Fibroblast of lung (primary cell): Measurements from ENCODE around the gene SLC2A4RG. TPM values are rescaled to one million over a fixed set of nuclear protein-coding genes. Genes with fewer than 3 reads are reported as not detected.

Experiments used
- DNase-seq, 2 donors: peaks; one replicate each; pipeline versions ENCODE4 v3.0.0 to v3.0.0-alpha.2; 2010; ENCODE audit warnings: low read depth in 2 of 2
- H2AFZ ChIP-seq: 2 replicates; pipeline ENCODE4 v1.5.1; 2012; ENCODE audit warnings: low read length, control low read depth, inconsistent platforms
- H3K27ac ChIP-seq: 2 replicates; pipeline ENCODE4 v1.5.1; 2011; ENCODE audit warnings: low read length, control low read depth; ENCODE audit not compliant: insufficient read depth
- H3K27me3 ChIP-seq: 2 replicates; pipeline ENCODE4 v1.5.1; 2011; ENCODE audit warnings: mild to moderate bottlenecking, low read length; ENCODE audit not compliant: control insufficient read depth, insufficient read depth
- H3K36me3 ChIP-seq: 2 replicates; pipeline ENCODE4 v1.5.1; 2011; ENCODE audit warnings: low read length; ENCODE audit not compliant: control insufficient read depth, insufficient read depth
- H3K4me1 ChIP-seq: 2 replicates; pipeline ENCODE4 v1.5.1; 2011; ENCODE audit warnings: low read length; ENCODE audit not compliant: control insufficient read depth, insufficient read depth; ENCODE audit errors: extremely low read depth
- H3K4me2 ChIP-seq: 2 replicates; pipeline ENCODE4 v1.5.1; 2011; ENCODE audit warnings: low read length, control low read depth; ENCODE audit not compliant: insufficient read depth; ENCODE audit errors: extremely low read depth
- H3K4me3 ChIP-seq, 4 experiments: fragments of 200-600 bp in 1 of 4; sonication (generic) in 1 of 4; replicated peaks in 1 of 4; 2 replicates each; pipeline ENCODE4 v1.5.1; 2011 to 2016; ENCODE audit warnings: low read length in 4 of 4, low read depth in 3 of 4, mild to moderate bottlenecking in 3 of 4, control low read depth in 2 of 4, inconsistent platforms in 1 of 4, mixed read lengths in 1 of 4; ENCODE audit not compliant: insufficient read depth in 1 of 4; ENCODE audit errors: control extremely low read depth in 1 of 4
- H3K79me2 ChIP-seq: 2 replicates; pipeline ENCODE4 v1.5.1; 2012; ENCODE audit warnings: mild to moderate bottlenecking, low read length, inconsistent platforms; ENCODE audit not compliant: control insufficient read depth, insufficient read depth
- H3K9ac ChIP-seq: 2 replicates; pipeline ENCODE4 v1.5.1; 2011; ENCODE audit warnings: mild to moderate bottlenecking, low read length, control low read depth; ENCODE audit not compliant: insufficient read depth
- H3K9me3 ChIP-seq: 2 replicates; pipeline ENCODE4 v1.5.1; 2012; ENCODE audit warnings: low read depth, low read length; ENCODE audit not compliant: control insufficient read depth, insufficient read depth
- H4K20me1 ChIP-seq: 2 replicates; pipeline ENCODE4 v1.5.1; 2011; ENCODE audit warnings: low read length; ENCODE audit not compliant: control insufficient read depth, insufficient read depth; ENCODE audit errors: extremely low read depth
- EZH2 ChIP-seq: IDR thresholded peaks from 2 replicates; pipeline ENCODE4 v1.5.1; 2012; ENCODE audit warnings: low read length, control low read depth, mild to moderate bottlenecking; ENCODE audit errors: missing control alignments
- polyA plus RNA-seq, 2 donors: library from polyadenylated mRNA; depleted of rRNA in 1 of 2; stranded (reverse) in 1 of 2; unstranded in 1 of 2; fragments of >200 nt; gene quantifications; 2 replicates each; pipeline ENCODE4 v1.2.1, GENCODE V29; 2011 to 2012; ENCODE audit warnings: missing spikeins in 1 of 2
- total RNA-seq: library from RNA; depleted of rRNA; stranded (reverse); fragments of >200 nt; gene quantifications from 2 replicates; pipeline ENCODE4 v1.2.1, GENCODE V29; 2014
- TF ChIP-seq, protein P1 (sequence below), 2 donors: IDR thresholded peaks in 1 of 2; conservative IDR thresholded peaks in 1 of 2; 1 replicate in 1 of 2; 2 replicates in 1 of 2; pipeline ENCODE4 v1.5.1; 2011 to 2012; ENCODE audit warnings: low read length in 2 of 2, control low read depth in 1 of 2, inconsistent platforms in 1 of 2, low read depth in 1 of 2, mild to moderate bottlenecking in 1 of 2

Gene SLC2A4RG
- total and polyA plus RNA-seq, 2 donors (not counting 1 experiment from before 2014, with no cell fraction given): 17.5 to 30.6 TPM

- Histone ChIP-seq H3K4me2 (no peak overlapping the region), H2AFZ (no peak overlapping the region), H3K79me2 (no peaks in the 10 kb centered on the region), H3K36me3 (peaks cover 29% of the 10 kb centered on the region), H3K9ac (no peak overlapping the region), H3K9me3 (no peaks in the 10 kb centered on the region), H3K27ac (no peak overlapping the region), H3K4me3 (no peak overlapping the region), H3K4me1 (peaks cover 20% of the 10 kb centered on the region), H4K20me1 (no peaks in the 10 kb centered on the region), H3K27me3 (no peaks in the 10 kb centered on the region)
- TF ChIP-seq EZH2: no peak
- TF ChIP-seq, protein P1, sequence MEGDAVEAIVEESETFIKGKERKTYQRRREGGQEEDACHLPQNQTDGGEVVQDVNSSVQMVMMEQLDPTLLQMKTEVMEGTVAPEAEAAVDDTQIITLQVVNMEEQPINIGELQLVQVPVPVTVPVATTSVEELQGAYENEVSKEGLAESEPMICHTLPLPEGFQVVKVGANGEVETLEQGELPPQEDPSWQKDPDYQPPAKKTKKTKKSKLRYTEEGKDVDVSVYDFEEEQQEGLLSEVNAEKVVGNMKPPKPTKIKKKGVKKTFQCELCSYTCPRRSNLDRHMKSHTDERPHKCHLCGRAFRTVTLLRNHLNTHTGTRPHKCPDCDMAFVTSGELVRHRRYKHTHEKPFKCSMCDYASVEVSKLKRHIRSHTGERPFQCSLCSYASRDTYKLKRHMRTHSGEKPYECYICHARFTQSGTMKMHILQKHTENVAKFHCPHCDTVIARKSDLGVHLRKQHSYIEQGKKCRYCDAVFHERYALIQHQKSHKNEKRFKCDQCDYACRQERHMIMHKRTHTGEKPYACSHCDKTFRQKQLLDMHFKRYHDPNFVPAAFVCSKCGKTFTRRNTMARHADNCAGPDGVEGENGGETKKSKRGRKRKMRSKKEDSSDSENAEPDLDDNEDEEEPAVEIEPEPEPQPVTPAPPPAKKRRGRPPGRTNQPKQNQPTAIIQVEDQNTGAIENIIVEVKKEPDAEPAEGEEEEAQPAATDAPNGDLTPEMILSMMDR (conservative IDR thresholded peaks at IDR 0.05 in 1 of 2, IDR thresholded peaks at IDR 0.05 in 1 of 2; ENCODE audit: low read depth in 1 of 2, low read length in 2 of 2): no peak
- DNase-seq: no peak
Measured at GRCh38 chr20:63690898-63691710, 48.5 kb upstream of the SLC2A4RG start.

- Histone ChIP-seq H3K36me3 (peaks cover 31% of the 10 kb centered on the region), H3K9me3 (no peaks in the 10 kb centered on the region), H3K9ac (no peak overlapping the region), H4K20me1 (no peaks in the 10 kb centered on the region), H3K4me1 (peaks cover 17% of the 10 kb centered on the region), H3K79me2 (no peaks in the 10 kb centered on the region), H3K4me3 (no peak overlapping the region), H3K27ac (peak overlapping the region; percentile 2), H3K27me3 (no peaks in the 10 kb centered on the region), H2AFZ (no peak overlapping the region), H3K4me2 (no peak overlapping the region)
- TF ChIP-seq, protein P1 (conservative IDR thresholded peaks at IDR 0.05 in 1 of 2, IDR thresholded peaks at IDR 0.05 in 1 of 2; ENCODE audit: low read depth in 1 of 2, low read length in 2 of 2): no peak
- no peak for TF ChIP-seq EZH2
- DNase-seq: no peak
Measured at GRCh38 chr20:63691711-63692435, 47.7 kb upstream of the SLC2A4RG start.

- TF ChIP-seq EZH2: no peak
- TF ChIP-seq, protein P1 (conservative IDR thresholded peaks at IDR 0.05 in 1 of 2, IDR thresholded peaks at IDR 0.05 in 1 of 2; ENCODE audit: low read depth in 1 of 2, low read length in 2 of 2): peak in 1 of 2 donors; percentile 13
- DNase-seq: peak in 1 of 2 donors; percentile 38
- H3K27ac ChIP-seq: peak overlapping the region; percentile 2
Measured at GRCh38 chr20:63692436-63693082, 47.0 kb upstream of the SLC2A4RG start.

More at GRCh38 chr20:63692436-63693082, 47.0 kb upstream of the SLC2A4RG start:
- H3K9ac ChIP-seq: no peak overlapping the region
- H3K4me3 ChIP-seq: no peak overlapping the region
- no peak overlapping the region for H3K4me2 ChIP-seq
- no peaks in the 10 kb centered on the region for H3K27me3 ChIP-seq
- H3K36me3 ChIP-seq: peaks cover 37% of the 10 kb centered on the region
- H4K20me1 ChIP-seq: no peaks in the 10 kb centered on the region
- H3K4me1 ChIP-seq: peaks cover 16% of the 10 kb centered on the region
- H3K79me2 ChIP-seq: peaks cover 3% of the 10 kb centered on the region
- no peak overlapping the region for H2AFZ ChIP-seq
- no peaks in the 10 kb centered on the region for H3K9me3 ChIP-seq
